ENCODE data around the gene NIPSNAP3A. TPM values are rescaled to one million over a fixed set of nuclear protein-coding genes. Genes with fewer than 3 reads are reported as not detected.

Gene NIPSNAP3A
- polyA plus RNA-seq, 2 of the 4 experiments (the other 2 are of a cell fraction) = 20.1 to 34.5 TPM

GRCh38 chr9:104774831-104775573 is 27.5 kb downstream of the NIPSNAP3A start:
- no peak for FAIRE-seq
- Histone ChIP-seq H3K4me3 (no peak overlapping the region), H3K9me3 (no peaks in the 10 kb centered on the region), H3K27ac (no peak overlapping the region), H3K4me2 (no peak overlapping the region), H3K4me1 (no peaks in the 10 kb centered on the region)
- 90% methylated on average over 11 of the region's 11 CpGs for WGBS (ENCODE audit: missing lambda C conversion rate)
- no peak for DNase-seq (ENCODE audit: low read depth in 1 of 2, low spot score in 1 of 2)
- TF ChIP-seq MYC (IDR thresholded peaks at IDR 0.05; ENCODE audit: borderline replicate concordance, low read length) = no peak
- no peak for TF ChIP-seq KDM5A (IDR thresholded peaks at IDR 0.05)
- TF ChIP-seq GATA3 (IDR thresholded peaks at IDR 0.05; ENCODE audit: borderline replicate concordance) = no peak
- TF ChIP-seq USF2 (IDR thresholded peaks at IDR 0.05) = no peak
- no peak for TF ChIP-seq TFCP2L1 (CRISPR knock-in tag; IDR thresholded peaks at IDR 0.05)
- TF ChIP-seq JUN (IDR thresholded peaks at IDR 0.05) = no peak
- TF ChIP-seq HEYL (CRISPR knock-in tag; IDR thresholded peaks at IDR 0.05) = no peak
- TF ChIP-seq SMC3 (IDR thresholded peaks at IDR 0.05) = no peak
- ChIA-PET CTCF (interaction anchor here (1.2 kb wide), 1 partner anchor 17 kb away, joined by 3 read pairs; no protein-coding TSS in a partner anchor), POLR2A (interaction anchor here (0.6 kb wide), 1 partner anchor 8 kb away, joined by 4 read pairs; no protein-coding TSS in a partner anchor)
- no peak for ATAC-seq

DNA sequence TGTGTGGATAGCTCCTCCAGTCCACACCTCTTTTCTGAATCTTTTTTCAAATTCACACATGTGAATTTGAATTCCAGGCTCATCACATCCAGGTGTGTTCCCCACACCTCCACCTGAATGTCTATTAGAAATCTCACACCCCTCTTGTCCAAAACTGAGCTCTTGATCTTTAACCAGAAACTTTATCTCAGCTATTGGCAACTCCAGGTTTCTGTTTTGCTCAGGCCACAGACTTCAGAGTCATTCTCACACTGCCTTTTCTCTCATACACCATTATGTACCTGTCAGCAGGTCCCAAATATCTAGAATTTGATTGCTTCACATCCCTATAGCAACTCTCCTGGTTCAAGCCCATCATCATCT is 28.1 kb downstream of the NIPSNAP3A start:
- H3K4me3 ChIP-seq = no peak overlapping the region
- ChIA-PET POLR2A (interaction anchor here (0.6 kb wide), 1 partner anchor 9 kb away, joined by 4 read pairs; no protein-coding TSS in a partner anchor), CTCF (no interaction called here)
- no peak for ATAC-seq
- no peaks in the 10 kb centered on the region for H3K9me3 ChIP-seq
- no peak for DNase-seq (ENCODE audit: low read depth in 1 of 2, low spot score in 1 of 2)
- FAIRE-seq = no peak
- H3K4me1 ChIP-seq = no peaks in the 10 kb centered on the region
- no peak overlapping the region for H3K27ac ChIP-seq
- no peak overlapping the region for H3K4me2 ChIP-seq
- no peak for TF ChIP-seq RFX5 (IDR thresholded peaks at IDR 0.05)
- TF ChIP-seq JUN (IDR thresholded peaks at IDR 0.05) = no peak
- TF ChIP-seq HOXB5 (CRISPR knock-in tag; IDR thresholded peaks at IDR 0.05) = no peak
- no peak for TF ChIP-seq RARB (CRISPR knock-in tag; IDR thresholded peaks at IDR 0.05)

- no peak for ATAC-seq
- Histone ChIP-seq H3K9me3 (no peaks in the 10 kb centered on the region), H3K4me2 (no peak overlapping the region), H3K27ac (no peak overlapping the region), H3K4me1 (0 out of 3 replicates have a peak, but pooled peaks cover under 1% of the 10 kb centered on the region), H3K4me3 (no peak overlapping the region)
- ChIA-PET CTCF (no interaction called here), POLR2A (interaction anchor here (0.6 kb wide), 1 partner anchor 9 kb away, joined by 4 read pairs; no protein-coding TSS in a partner anchor)
- TF ChIP-seq RNF2 (IDR thresholded peaks at IDR 0.05; ENCODE audit: borderline replicate concordance, low read depth) (no peak), CBX8 (IDR thresholded peaks at IDR 0.05) (no peak), EP300 (IDR thresholded peaks at IDR 0.05) (no peak), EHMT2 (IDR thresholded peaks at IDR 0.05; ENCODE audit: low read depth) (no peak), PHF8 (IDR thresholded peaks at IDR 0.05; ENCODE audit: borderline replicate concordance, low read depth) (no peak), TP53 (CRISPR knock-in tag; IDR thresholded peaks at IDR 0.05) (no peak), NR3C1 (IDR thresholded peaks at IDR 0.05) (no peak), USF2 (IDR thresholded peaks at IDR 0.05) (no peak), POLR2A (IDR thresholded peaks at IDR 0.05; ENCODE audit: low read length) (no peak), CBX2 (IDR thresholded peaks at IDR 0.05; ENCODE audit: borderline replicate concordance, low read depth) (no peak), FOSB (CRISPR knock-in tag; IDR thresholded peaks at IDR 0.05) (no peak), GATA3 (IDR thresholded peaks at IDR 0.05; ENCODE audit: borderline replicate concordance) (no peak)
- TF ChIP-seq, protein P1, sequence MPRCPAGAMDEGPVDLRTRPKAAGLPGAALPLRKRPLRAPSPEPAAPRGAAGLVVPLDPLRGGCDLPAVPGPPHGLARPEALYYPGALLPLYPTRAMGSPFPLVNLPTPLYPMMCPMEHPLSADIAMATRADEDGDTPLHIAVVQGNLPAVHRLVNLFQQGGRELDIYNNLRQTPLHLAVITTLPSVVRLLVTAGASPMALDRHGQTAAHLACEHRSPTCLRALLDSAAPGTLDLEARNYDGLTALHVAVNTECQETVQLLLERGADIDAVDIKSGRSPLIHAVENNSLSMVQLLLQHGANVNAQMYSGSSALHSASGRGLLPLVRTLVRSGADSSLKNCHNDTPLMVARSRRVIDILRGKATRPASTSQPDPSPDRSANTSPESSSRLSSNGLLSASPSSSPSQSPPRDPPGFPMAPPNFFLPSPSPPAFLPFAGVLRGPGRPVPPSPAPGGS (IDR thresholded peaks at IDR 0.05) = no peak
- TF ChIP-seq, protein P2, sequence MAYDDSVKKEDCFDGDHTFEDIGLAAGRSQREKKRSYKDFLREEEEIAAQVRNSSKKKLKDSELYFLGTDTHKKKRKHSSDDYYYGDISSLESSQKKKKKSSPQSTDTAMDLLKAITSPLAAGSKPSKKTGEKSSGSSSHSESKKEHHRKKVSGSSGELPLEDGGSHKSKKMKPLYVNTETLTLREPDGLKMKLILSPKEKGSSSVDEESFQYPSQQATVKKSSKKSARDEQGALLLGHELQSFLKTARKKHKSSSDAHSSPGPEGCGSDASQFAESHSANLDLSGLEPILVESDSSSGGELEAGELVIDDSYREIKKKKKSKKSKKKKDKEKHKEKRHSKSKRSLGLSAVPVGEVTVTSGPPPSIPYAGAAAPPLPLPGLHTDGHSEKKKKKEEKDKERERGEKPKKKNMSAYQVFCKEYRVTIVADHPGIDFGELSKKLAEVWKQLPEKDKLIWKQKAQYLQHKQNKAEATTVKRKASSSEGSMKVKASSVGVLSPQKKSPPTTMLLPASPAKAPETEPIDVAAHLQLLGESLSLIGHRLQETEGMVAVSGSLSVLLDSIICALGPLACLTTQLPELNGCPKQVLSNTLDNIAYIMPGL (CRISPR knock-in tag; IDR thresholded peaks at IDR 0.05; ENCODE audit: borderline replicate concordance) = no peak
- TF ChIP-seq, protein P3, sequence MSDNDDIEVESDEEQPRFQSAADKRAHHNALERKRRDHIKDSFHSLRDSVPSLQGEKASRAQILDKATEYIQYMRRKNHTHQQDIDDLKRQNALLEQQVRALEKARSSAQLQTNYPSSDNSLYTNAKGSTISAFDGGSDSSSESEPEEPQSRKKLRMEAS (IDR thresholded peaks at IDR 0.05) = no peak
- TF ChIP-seq, protein P4, sequence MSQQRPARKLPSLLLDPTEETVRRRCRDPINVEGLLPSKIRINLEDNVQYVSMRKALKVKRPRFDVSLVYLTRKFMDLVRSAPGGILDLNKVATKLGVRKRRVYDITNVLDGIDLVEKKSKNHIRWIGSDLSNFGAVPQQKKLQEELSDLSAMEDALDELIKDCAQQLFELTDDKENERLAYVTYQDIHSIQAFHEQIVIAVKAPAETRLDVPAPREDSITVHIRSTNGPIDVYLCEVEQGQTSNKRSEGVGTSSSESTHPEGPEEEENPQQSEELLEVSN (IDR thresholded peaks at IDR 0.05; ENCODE audit: borderline replicate concordance, low read depth) = no peak
- no peak for DNase-seq (ENCODE audit: low read depth in 1 of 2, low spot score in 1 of 2)
- 91% methylated on average over 2 of the region's 2 CpGs for WGBS (ENCODE audit: missing lambda C conversion rate)
- FAIRE-seq = no peak
Measured at GRCh38 chr9:104775976-104776375, 28.5 kb downstream of the NIPSNAP3A start.

All from A549 (cell line).